Neural progenitor cell (in vitro differentiated cells): ENCODE results near the gene CTNNA3.

ENCODE experiments used
- CTCF ChIP-seq: fragments of 200-600 bp; sonication (generic); IDR thresholded peaks from 2 replicates; pipeline ENCODE4 v1.5.1; 2017; ENCODE audit warnings: antibody characterized with exemption, mild to moderate bottlenecking
- EZH2 ChIP-seq: fragments of 200-600 bp; sonication (generic); IDR thresholded peaks from 2 replicates; pipeline ENCODE4 v1.6.1; 2017; ENCODE audit warnings: antibody characterized with exemption, mild to moderate bottlenecking, moderate library complexity

DNA sequence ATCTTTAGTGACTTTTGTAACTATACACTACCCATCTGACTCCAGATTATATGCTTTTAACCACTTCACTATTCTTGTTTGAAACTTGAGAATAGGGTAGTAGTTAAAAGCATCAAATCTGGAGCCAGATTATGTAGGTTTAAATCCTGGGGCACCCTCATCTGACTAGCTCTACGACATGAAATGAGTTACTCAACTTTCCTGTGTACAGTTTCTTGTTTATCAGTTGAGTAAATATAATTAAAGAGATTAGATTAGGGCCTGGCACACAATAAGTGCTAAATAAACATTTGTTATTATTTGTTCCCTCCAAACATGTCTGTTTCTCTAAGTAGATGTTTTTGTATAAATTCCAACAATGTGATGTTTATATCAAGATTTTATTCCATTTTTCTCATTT is 1255.4 kb downstream of the CTNNA3 start:
- TF ChIP-seq CTCF (no peak), EZH2 (no peak)
